ENCODE measurements around the gene DEGS1.

DNA sequence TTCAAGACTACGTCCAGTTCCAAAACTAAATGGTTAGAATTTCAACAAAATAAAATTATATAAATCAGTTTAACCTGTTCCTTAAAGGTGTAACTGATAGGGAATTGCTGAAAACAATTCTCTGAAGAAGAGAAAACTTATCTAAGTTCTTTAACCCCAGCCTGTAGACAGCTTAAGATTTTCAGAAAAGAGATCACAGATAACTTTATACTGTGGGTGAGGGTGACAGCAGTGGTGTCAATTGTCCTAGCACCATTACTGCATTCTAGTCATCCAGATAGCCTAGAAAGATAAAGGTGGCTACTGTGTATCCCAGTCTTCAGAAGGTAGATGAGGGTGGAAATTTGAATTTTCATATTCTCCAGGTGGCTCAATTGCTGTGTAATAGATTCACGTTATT, 19.7 kb upstream of the DEGS1 start:
- TF ChIP-seq RAD21 (conservative IDR thresholded peaks at IDR 0.05), result no peak
- TF ChIP-seq EP300 (conservative IDR thresholded peaks at IDR 0.05; ENCODE audit: poor library complexity, severe bottlenecking), result no peak
- TF ChIP-seq, protein P1, sequence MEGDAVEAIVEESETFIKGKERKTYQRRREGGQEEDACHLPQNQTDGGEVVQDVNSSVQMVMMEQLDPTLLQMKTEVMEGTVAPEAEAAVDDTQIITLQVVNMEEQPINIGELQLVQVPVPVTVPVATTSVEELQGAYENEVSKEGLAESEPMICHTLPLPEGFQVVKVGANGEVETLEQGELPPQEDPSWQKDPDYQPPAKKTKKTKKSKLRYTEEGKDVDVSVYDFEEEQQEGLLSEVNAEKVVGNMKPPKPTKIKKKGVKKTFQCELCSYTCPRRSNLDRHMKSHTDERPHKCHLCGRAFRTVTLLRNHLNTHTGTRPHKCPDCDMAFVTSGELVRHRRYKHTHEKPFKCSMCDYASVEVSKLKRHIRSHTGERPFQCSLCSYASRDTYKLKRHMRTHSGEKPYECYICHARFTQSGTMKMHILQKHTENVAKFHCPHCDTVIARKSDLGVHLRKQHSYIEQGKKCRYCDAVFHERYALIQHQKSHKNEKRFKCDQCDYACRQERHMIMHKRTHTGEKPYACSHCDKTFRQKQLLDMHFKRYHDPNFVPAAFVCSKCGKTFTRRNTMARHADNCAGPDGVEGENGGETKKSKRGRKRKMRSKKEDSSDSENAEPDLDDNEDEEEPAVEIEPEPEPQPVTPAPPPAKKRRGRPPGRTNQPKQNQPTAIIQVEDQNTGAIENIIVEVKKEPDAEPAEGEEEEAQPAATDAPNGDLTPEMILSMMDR (IDR thresholded peaks at IDR 0.05; ENCODE audit: poor library complexity, severe bottlenecking), result no peak
- no peak for TF ChIP-seq TAF1 (IDR thresholded peaks at IDR 0.05; ENCODE audit: low read depth)
- TF ChIP-seq, protein P2, sequence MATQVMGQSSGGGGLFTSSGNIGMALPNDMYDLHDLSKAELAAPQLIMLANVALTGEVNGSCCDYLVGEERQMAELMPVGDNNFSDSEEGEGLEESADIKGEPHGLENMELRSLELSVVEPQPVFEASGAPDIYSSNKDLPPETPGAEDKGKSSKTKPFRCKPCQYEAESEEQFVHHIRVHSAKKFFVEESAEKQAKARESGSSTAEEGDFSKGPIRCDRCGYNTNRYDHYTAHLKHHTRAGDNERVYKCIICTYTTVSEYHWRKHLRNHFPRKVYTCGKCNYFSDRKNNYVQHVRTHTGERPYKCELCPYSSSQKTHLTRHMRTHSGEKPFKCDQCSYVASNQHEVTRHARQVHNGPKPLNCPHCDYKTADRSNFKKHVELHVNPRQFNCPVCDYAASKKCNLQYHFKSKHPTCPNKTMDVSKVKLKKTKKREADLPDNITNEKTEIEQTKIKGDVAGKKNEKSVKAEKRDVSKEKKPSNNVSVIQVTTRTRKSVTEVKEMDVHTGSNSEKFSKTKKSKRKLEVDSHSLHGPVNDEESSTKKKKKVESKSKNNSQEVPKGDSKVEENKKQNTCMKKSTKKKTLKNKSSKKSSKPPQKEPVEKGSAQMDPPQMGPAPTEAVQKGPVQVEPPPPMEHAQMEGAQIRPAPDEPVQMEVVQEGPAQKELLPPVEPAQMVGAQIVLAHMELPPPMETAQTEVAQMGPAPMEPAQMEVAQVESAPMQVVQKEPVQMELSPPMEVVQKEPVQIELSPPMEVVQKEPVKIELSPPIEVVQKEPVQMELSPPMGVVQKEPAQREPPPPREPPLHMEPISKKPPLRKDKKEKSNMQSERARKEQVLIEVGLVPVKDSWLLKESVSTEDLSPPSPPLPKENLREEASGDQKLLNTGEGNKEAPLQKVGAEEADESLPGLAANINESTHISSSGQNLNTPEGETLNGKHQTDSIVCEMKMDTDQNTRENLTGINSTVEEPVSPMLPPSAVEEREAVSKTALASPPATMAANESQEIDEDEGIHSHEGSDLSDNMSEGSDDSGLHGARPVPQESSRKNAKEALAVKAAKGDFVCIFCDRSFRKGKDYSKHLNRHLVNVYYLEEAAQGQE (IDR thresholded peaks at IDR 0.05; ENCODE audit: borderline replicate concordance), result no peak
- TF ChIP-seq EZH2 (IDR thresholded peaks at IDR 0.05; ENCODE audit: borderline replicate concordance, insufficient read depth, low read length, poor library complexity, severe bottlenecking), result no peak
- TF ChIP-seq POLR2AphosphoS5 (IDR thresholded peaks at IDR 0.05), result no peak

All from neural cell (in vitro differentiated cells).